ENCODE measurements around the gene F8.
A peak's percentile ranks its signal among the peaks of the same experiment; 100 is the strongest.

Gene F8

DNA sequence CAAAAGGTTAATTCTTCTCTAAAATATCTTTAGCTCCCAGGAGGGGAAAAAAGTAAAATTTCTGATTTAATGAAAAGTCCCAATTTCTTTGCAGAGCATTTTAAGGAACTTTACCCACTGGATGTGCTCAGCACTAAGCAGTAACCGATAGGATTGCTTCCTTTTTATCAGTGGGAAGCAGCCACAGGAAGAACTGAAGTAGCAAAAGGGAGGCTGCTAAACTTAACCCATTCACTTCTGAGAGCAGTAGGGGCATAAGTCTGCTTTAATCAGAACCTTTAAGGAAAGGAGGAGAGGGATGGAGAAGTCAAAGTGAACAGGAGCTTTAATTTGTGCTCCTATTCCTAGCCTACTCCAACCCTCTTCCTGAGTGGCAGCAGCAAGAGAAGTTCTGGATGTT, at the start of gene F8:
TSS of gene F8 (minus strand) at position 139 of the 400 bp plus-strand sequence. CDS start 171 bp downstream, outside the sequence.
- Mint-ChIP-seq H3K27ac (peak within 1 kb of the TSS in 1 of 2 donors; percentile 28), H3K27me3 (no peaks in the 10 kb centered on the region), H3K4me1 (peaks cover 7% of the 10 kb centered on the region), H3K4me3 (no peak within 1 kb of the TSS), H3K9me3 (no peaks in the 10 kb centered on the region)
- DNase-seq (no peak), ATAC-seq (no peak)

GRCh38 chrX:155071694-155072280, 49.3 kb upstream of the F8 start:
- no peaks in the 10 kb centered on the region for H3K27me3 Mint-ChIP-seq
- no peaks in the 10 kb centered on the region for H3K9me3 Mint-ChIP-seq
- ATAC-seq (no peak), DNase-seq (no peak)
- H3K4me3 Mint-ChIP-seq = peak overlapping the region; percentile 93 to 95
- peaks cover 46% of the 10 kb centered on the region for H3K4me1 Mint-ChIP-seq
- H3K27ac Mint-ChIP-seq = peak overlapping the region; percentile 96 to 97

DNA sequence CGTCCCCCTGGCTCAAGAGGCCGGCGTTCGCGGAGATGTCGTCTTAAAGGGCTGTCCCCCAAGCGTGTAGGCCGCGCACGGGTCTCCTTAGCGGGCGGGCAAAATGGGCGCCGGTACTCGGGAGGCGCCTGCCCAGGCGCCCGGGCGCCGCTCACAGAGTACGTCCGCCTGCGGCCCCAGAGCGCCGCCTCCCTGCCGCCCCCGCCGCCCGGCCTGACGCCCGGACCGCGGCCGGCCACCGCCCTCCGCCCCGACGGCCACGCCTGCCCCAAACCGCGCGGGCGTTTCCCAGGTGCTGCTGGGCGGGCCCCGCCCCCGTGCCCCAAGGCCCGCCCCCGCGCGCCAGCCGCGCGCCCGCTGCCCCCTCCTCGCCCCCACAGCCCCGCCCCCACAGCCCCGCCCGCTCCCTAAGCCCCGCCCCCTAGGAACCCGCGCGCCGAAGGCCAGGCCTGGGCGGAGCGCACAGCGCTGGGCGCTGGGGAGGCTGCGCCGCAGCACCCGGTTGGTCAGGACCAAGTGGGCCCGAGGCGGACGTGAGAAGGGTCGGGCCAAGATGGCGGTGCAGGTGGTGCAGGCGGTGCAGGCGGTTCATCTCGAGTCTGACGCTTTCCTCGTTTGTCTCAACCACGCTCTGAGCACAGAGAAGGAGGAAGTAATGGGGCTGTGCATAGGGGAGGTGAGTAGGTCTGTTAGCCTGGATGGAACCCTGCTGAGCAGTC, 48.6 kb upstream of the F8 start, which contains the start of the genes BRCC3, CMC4 and MTCP1:
TSS of gene BRCC3 (plus strand) at position 534 of the 719 bp plus-strand sequence. CDS start at position 554, 20 bp downstream.
TSS of gene CMC4 (minus strand) at position 162 of the 719 bp plus-strand sequence. CDS start 7,113 bp downstream, outside the sequence.
TSS of gene MTCP1 (minus strand) at position 162 of the 719 bp plus-strand sequence. CDS start 5,126 bp downstream, outside the sequence.
- Mint-ChIP-seq H3K27me3 (no peaks in the 10 kb centered on the region), H3K4me3 (peak within 1 kb of the TSS; percentile 93 to 95), H3K4me1 (peaks cover 46% of the 10 kb centered on the region), H3K27ac (peak within 1 kb of the TSS; percentile 96 to 97), H3K9me3 (no peaks in the 10 kb centered on the region)
- ATAC-seq (peak; percentile 94), DNase-seq (peak; percentile 77 to 85)

DNA sequence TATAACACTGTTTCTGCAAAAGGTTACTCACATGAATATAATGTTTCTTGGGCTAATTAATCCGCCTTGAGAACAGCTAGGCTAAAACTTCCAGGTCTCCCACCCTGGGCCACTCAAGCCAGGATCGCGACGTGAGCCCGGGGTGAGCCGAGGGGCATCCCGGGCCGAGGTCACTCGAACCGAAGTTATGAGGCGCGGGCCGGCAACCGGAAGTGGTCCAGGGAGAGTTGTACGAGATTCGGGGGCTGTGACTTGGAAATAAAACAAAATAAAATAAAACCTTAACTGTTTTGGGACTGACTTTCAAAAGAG, 48.1 kb upstream of the F8 start:
- no peaks in the 10 kb centered on the region for H3K27me3 Mint-ChIP-seq
- ATAC-seq (peak; percentile 18), DNase-seq (no peak)
- H3K4me1 Mint-ChIP-seq = peaks cover 47% of the 10 kb centered on the region
- peak overlapping the region; percentile 78 to 84 for H3K4me3 Mint-ChIP-seq
- peak overlapping the region; percentile 95 to 97 for H3K27ac Mint-ChIP-seq
- H3K9me3 Mint-ChIP-seq = no peaks in the 10 kb centered on the region

- Mint-ChIP-seq H3K4me1 (peaks cover 47% of the 10 kb centered on the region), H3K9me3 (no peaks in the 10 kb centered on the region), H3K27ac (peak overlapping the region; percentile 95 to 97), H3K27me3 (no peaks in the 10 kb centered on the region), H3K4me3 (peak overlapping the region; percentile 78 to 84)
- ATAC-seq = no peak
- no peak for DNase-seq
These were observed 47.5 kb upstream of the F8 start for GRCh38 chrX:155070038-155070437.

DNA sequence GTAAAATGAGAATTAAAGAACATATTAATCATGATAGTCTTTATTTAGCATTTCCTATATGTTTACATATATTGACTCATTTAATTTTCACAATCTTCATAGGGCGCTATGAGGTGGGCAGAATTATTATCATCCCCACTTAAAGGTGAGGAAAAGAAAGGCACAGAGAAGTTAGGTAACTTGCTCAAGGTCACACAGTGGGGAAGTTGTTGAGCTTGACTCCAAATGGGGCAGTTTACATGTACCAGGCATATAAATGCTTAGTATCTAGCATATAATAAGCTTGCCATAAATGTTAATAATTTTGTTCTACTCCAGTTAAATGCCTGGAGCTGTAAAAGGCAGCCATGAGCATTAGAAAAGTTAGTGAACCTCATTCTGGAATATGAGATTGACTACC, 46.9 kb upstream of the F8 start:
- Mint-ChIP-seq H3K27me3 (no peaks in the 10 kb centered on the region), H3K4me1 (peaks cover 45% of the 10 kb centered on the region), H3K27ac (no peak overlapping the region), H3K9me3 (no peaks in the 10 kb centered on the region), H3K4me3 (peak overlapping the region; percentile 78 to 84)
- DNase-seq (no peak), ATAC-seq (no peak)

DNA sequence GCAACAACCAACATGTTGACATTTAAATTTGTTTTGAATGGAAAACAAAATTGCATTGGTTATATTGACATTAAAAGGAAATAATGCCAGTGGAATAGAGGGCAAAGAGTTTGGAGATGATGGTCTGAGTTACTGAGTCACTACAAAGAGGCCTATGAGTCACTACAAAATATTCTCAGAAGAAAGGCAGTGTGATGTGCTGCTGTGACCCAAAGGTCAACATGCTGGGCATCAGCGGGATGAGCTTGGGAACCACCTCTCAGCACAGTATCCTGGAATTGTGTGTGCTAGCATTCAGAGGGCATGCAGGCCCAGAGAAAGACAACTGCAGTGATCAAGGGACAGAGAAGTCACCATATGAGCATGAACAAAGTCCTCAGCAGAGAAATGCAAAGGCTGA, 45.6 kb upstream of the F8 start:
- Mint-ChIP-seq H3K27me3 (no peaks in the 10 kb centered on the region), H3K9me3 (no peaks in the 10 kb centered on the region), H3K27ac (peak overlapping the region in 1 of 2 donors; percentile 12), H3K4me3 (peak overlapping the region; percentile 70 to 72), H3K4me1 (peaks cover 32% of the 10 kb centered on the region)
- ATAC-seq (no peak), DNase-seq (no peak)

DNA sequence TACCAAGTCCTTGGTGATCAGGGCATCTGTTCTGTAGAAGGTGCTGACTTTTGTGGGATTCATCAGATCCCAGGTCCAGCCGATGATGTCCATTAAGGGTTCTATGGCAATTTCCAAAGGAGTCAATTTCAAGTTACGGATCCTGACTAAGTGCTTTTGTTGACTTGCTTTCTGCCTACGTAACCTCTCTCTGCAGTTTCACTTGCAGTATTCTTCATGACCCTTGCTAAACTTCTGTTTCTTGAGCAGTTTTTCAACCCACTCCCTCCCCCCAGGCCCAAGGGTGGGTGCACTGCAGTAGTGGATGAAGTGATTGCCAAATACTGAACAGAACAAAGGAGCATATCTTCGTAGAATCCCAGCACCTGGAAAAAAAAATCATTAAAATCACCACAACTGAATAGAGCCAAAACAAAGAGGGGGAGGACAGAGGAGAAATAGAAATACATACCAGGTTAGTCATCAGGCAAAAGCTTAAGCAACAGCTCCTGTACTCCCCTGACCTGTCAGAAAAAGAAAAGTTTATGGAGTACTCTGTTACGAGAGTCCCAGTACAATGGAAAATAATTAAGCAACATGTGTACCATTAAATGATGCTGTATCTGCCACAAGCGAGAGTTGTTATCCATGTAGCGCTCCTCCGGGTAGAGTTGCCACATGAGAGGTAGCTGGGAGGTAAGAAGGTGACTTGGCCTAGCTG, 42.7 kb upstream of the F8 start:
- H3K4me3 Mint-ChIP-seq = no peak overlapping the region
- H3K27me3 Mint-ChIP-seq = no peaks in the 10 kb centered on the region
- ATAC-seq = no peak
- H3K27ac Mint-ChIP-seq = peak overlapping the region; percentile 5 to 61
- no peaks in the 10 kb centered on the region for H3K9me3 Mint-ChIP-seq
- DNase-seq = no peak
- H3K4me1 Mint-ChIP-seq = peaks cover 24% of the 10 kb centered on the region

DNA sequence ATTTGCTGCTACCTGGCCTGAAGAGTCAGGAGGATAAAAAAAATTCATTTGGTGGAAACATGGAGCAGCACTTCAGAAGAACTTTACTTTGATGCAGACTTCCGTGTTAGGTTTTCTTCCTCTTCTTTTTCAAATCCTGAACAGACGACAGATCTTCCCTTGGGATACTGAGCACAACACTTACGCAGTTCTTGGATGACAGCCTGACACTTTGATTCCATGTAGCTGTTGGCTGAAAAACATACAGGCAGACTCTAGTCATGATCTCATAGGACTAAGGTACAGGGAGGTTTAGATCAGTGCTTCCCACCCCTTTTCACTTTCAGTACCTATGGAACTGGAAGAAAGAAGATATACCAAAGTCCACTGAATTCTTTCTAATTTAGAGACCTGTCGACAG, 39.2 kb upstream of the F8 start:
- no peak overlapping the region for H3K27ac Mint-ChIP-seq
- H3K4me3 Mint-ChIP-seq = no peak overlapping the region
- H3K4me1 Mint-ChIP-seq = peaks cover 21% of the 10 kb centered on the region
- ATAC-seq (no peak), DNase-seq (no peak)
- H3K9me3 Mint-ChIP-seq = no peaks in the 10 kb centered on the region
- no peaks in the 10 kb centered on the region for H3K27me3 Mint-ChIP-seq

DNA sequence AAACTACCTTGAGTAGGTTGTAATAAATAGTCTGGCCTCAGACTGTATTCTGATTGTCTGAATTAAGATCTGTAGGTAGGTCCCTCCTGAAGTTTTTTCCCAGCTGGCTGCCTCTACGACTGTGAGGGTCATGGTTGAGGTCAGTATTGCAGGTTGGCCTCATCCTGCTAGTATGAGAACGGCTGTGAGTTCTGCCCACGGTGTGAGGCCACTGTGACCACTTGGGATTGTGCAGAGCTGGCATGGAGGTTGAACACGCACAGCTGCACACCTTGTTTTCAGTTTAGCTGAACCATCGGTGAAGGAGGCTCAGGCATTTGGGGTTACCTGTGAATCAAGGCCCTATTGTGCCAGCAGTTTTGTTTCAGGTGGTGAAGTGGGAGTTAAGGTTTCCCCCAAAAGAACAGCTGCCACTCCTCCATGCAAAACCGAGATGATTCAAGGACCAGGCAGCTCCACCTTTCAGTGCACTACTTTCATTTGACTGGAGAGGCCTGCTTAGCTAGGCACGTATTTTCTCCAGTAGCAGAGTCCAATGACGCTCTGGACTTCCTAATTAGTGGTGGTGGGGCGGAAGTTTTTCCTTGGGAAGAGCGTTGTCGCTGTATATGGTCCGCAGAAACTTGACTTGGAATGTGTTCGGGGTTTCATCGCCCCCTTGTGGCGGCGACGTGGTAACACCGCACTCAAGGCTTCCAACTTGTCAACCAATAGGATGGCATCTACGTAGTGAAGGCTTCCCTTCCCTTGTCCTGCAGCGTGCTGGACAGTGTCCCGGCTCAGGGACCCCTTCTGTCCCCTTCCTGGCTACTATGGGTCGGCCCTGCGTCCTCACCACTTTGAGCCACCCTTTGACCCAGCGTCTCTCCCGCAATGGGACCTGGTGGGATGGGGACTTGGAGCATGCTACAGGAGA, 34.6 kb upstream of the F8 start:
- DNase-seq (peak; percentile 36), ATAC-seq (peak; percentile 67)
- no peak overlapping the region for H3K27ac Mint-ChIP-seq
- H3K4me1 Mint-ChIP-seq = peaks cover 28% of the 10 kb centered on the region
- H3K9me3 Mint-ChIP-seq = no peaks in the 10 kb centered on the region
- no peaks in the 10 kb centered on the region for H3K27me3 Mint-ChIP-seq
- H3K4me3 Mint-ChIP-seq = peak overlapping the region; percentile 73 to 76

- H3K9me3 Mint-ChIP-seq = no peaks in the 10 kb centered on the region
- no peak overlapping the region for H3K27ac Mint-ChIP-seq
- no peaks in the 10 kb centered on the region for H3K27me3 Mint-ChIP-seq
- H3K4me3 Mint-ChIP-seq = peak overlapping the region; percentile 73 to 76
- peak; percentile 80 for ATAC-seq
- peak in 1 of 2 donors; percentile 9 for DNase-seq
- H3K4me1 Mint-ChIP-seq = peaks cover 30% of the 10 kb centered on the region
These were observed 33.9 kb upstream of the F8 start for GRCh38 chrX:155056471-155056870.

GRCh38 chrX:155055494-155055893, 33.0 kb upstream of the F8 start:
- Mint-ChIP-seq H3K27me3 (no peaks in the 10 kb centered on the region), H3K4me3 (no peak overlapping the region), H3K9me3 (no peaks in the 10 kb centered on the region), H3K27ac (no peak overlapping the region), H3K4me1 (peaks cover 36% of the 10 kb centered on the region)
- ATAC-seq (peak; percentile 55), DNase-seq (peak in 1 of 2 donors; percentile 14)

DNA sequence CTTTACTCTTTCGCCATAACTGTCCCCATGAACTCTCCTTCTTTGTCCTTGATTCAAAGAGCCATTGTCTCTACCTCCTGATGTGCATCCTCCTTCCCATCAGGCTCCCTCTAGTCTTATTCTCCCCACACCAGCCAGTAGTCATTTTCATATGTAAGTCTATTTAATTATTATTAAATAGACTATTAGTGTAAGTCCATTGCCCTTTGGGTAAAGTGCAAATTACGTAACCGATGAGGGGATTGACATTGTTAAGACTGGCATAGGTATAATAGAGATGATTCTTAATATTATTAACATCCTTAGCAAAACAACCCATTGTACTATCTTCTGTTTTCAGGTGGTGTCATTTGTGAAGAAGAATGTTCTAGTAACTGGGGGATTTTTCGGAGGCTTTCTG, 31.7 kb upstream of the F8 start:
- Mint-ChIP-seq H3K27me3 (no peaks in the 10 kb centered on the region), H3K9me3 (no peaks in the 10 kb centered on the region), H3K4me1 (peaks cover 48% of the 10 kb centered on the region), H3K4me3 (no peak overlapping the region), H3K27ac (no peak overlapping the region)
- DNase-seq = no peak
- no peak for ATAC-seq

- ATAC-seq = no peak
- H3K9me3 Mint-ChIP-seq = no peaks in the 10 kb centered on the region
- peaks cover 54% of the 10 kb centered on the region for H3K4me1 Mint-ChIP-seq
- peak overlapping the region in 1 of 2 donors; percentile 9 for H3K27ac Mint-ChIP-seq
- H3K27me3 Mint-ChIP-seq = no peaks in the 10 kb centered on the region
- no peak overlapping the region for H3K4me3 Mint-ChIP-seq
- DNase-seq = no peak
These were observed 31.1 kb upstream of the F8 start for GRCh38 chrX:155053656-155054055.

Measured in stimulated activated naive CD8-positive, alpha-beta T cell treated with anti-CD3 and anti-CD28 coated beads, Interleukin-15, amount 100 ng/mL, for 72 hours (primary cell).